Measurements from ENCODE around the gene HOXA7. TPM values are rescaled to one million over a fixed set of nuclear protein-coding genes. Genes with fewer than 3 reads are reported as not detected.

Gene HOXA7
- total RNA-seq, 1 experiment from 2014 or later: 21.7 TPM

DNA sequence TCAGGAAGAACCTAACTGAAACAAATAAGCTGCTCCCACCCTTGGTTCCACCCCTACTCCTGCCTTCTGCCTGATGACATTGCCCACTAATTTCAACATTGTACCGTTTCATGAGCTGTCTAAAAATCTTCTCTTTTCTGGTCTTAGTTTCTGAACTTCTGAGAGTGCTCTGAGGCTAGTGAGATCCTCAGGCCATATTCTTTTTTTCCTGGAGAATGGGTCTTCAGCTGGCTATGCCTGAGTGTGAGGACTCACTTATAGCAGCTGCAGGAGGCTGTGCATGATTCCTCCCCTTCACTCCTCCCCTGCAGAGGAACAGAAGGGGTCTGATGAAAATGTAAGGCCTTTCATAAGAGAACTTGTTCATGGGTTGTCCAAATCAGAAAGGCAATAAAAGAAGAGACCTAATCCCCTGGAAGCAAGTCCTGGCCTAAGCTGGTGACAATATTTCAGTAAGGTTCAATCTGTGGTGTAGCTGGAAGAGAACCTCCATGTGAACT is 37.0 kb downstream of the HOXA7 start:
- DNase-seq (ENCODE audit: low read depth): no peak

GRCh38 chr7:27118580-27118979 is 37.9 kb downstream of the HOXA7 start:
- no peak for DNase-seq (ENCODE audit: low read depth)

GRCh38 chr7:27117887-27118491 is 38.5 kb downstream of the HOXA7 start:
- no peak for DNase-seq (ENCODE audit: low read depth)

GRCh38 chr7:27116962-27117886 is 39.3 kb downstream of the HOXA7 start:
- DNase-seq (ENCODE audit: low read depth): no peak

- no peak for DNase-seq (ENCODE audit: low read depth)
These were observed 40.2 kb downstream of the HOXA7 start for GRCh38 chr7:27116031-27116961.

GRCh38 chr7:27115221-27116026 is 41.1 kb downstream of the HOXA7 start:
- DNase-seq (ENCODE audit: low read depth): peak; percentile 81

DNA sequence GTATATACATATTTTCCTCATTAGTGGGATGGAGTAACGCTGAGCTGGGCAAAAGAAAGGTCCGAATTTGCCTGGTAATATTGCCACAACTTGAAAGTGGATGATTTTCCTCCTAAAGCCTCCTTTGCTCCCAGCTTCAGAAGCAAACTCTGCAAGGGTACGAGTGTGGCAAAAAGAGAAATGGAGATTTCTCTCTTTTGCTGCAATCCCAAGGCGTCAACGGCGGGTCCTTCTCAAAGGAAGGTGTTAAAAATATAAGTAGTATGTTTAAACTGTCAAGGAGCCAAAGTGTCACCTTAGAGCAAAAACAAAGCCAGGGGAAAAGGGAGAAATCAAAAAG is 41.6 kb downstream of the HOXA7 start:
- no peak for DNase-seq (ENCODE audit: low read depth)

- DNase-seq (ENCODE audit: low read depth): peak; percentile 92
These were observed 42.3 kb downstream of the HOXA7 start for GRCh38 chr7:27113991-27114769.

GRCh38 chr7:27112955-27113949 is 43.2 kb downstream of the HOXA7 start:
- peak; percentile 95 for DNase-seq (ENCODE audit: low read depth)

DNA sequence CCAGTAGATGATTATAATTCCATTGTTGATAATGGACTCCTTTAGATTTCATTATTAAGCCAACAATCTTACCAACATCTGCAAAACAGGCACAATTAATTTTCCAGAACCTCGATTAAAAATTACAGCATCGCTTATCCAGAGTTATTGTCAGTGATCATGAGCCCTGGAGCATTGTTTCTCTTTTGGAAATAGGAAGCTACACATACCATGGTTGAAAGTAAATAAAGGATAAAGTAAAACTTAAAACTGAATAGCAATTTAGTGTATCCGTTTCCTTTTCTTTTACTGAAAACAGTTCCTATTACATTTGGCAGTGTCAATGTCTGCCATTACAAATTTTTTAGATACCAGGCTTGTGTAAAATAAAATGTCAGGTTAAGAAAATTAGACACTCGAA is 44.1 kb downstream of the HOXA7 start:
- DNase-seq (ENCODE audit: low read depth): no peak

GRCh38 chr7:27111751-27112277 is 44.7 kb downstream of the HOXA7 start:
- peak; percentile 39 for DNase-seq (ENCODE audit: low read depth)

- DNase-seq (ENCODE audit: low read depth): peak; percentile 94
These were observed 45.3 kb downstream of the HOXA7 start for GRCh38 chr7:27111042-27111750.

GRCh38 chr7:27110186-27111031 is 46.1 kb downstream of the HOXA7 start:
- peak; percentile 95 for DNase-seq (ENCODE audit: low read depth)

DNA sequence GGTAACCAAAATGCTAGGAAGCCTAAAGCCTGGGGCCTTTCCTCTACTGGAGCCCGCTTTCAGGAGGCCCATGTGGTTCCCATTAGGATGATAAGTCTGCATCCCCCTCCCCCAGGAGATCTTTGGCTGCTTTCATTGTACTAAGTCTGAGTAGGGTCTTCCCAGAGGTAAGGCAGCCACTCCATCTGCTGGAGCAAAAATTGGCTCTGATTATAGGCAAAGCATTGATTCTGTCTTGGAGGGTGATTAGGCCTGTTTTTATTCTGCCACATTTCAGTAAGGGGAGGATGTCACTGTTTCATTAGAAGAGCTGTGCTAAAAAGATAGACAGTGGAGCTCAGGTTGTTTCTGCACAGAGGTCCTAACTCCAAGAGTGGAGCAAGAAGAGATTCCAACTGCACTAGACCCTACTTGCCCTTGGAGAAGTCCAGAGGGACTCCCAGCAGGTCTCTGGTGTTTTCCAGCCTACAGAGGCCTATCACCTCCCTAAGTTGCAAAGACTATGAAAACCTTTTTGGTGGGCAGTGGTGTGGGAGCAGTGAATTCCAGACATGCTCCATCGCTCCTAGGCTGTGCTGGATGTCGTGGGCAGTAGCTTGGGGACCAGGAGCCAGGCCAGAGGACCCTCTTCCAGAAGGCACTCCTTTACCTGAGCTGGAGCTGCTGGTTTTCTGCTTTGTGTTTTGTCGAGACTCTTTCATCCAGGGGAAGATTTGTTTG is 46.8 kb downstream of the HOXA7 start:
- DNase-seq (ENCODE audit: low read depth): no peak

DNA sequence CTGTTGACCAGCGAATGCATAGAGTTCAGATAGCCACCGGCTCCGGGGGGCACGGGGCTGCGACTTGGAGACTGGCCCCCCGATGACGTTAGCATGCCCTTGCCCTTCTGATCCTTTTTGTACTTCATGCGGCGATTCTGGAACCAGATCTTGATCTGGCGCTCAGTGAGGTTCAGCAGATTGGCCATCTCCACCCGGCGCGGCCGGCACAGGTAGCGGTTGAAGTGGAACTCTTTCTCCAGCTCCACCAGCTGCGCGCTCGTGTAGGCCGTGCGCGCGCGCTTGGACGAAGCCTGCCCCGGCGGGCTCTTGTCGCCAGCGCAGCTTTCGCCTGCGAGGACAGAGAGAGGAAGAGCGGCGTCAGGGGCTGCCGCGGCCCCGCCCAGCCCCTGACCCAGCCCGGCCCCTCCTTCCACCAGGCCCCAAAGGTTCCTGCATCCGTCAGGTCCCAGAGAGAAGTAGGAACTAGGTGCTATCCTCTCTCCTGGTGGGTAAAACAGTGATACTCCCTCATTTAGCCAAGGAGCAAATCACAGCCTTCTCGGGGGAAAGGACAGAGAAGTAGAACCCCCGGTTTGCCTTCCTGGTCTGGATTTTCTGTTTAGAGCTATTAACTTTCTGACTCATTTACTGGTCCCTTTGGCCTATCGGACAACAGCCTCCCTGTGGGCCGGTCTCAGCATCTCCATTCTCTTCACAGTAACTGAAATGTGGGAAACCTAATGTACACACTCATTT is 47.9 kb downstream of the HOXA7 start:
- DNase-seq (ENCODE audit: low read depth): peak; percentile 94

Data from Daoy (cell line).